Lung (tissue), 12 donors: ENCODE results near the gene MAMDC2. TPM values are rescaled to one million over a fixed set of nuclear protein-coding genes. Genes with fewer than 3 reads are reported as not detected.

Experiments
- ATAC-seq: fragments of 200-7000 bp; cut with Tn5 transposase; one replicate; pipeline ENCODE4 v1.9.1; 2020; ENCODE audit warnings: moderate number of reproducible peaks; ENCODE audit not compliant: insufficient read depth, low FRiP score
- DNase-seq, 3 donors: peaks; one replicate each; pipeline ENCODE4 v3.0.0-alpha.2; 2013 to 2017
- H3K27ac ChIP-seq, 2 donors: one replicate each; pipeline ENCODE4 v1.5.1; 2013; ENCODE audit warnings: mild to moderate bottlenecking in 2 of 2, moderate library complexity in 2 of 2, control low read depth in 1 of 2, inconsistent platforms in 1 of 2, low read depth in 1 of 2, low read length in 1 of 2
- H3K27me3 ChIP-seq, 3 donors: one replicate each; pipeline ENCODE4 v1.5.1; 2013; ENCODE audit warnings: low read length in 2 of 3; ENCODE audit not compliant: control insufficient read depth in 3 of 3, insufficient read depth in 3 of 3
- H3K36me3 ChIP-seq, 4 donors: one replicate each; pipeline ENCODE4 v1.5.1; 2013; ENCODE audit warnings: low read length in 4 of 4, mild to moderate bottlenecking in 1 of 4, moderate library complexity in 1 of 4; ENCODE audit not compliant: control insufficient read depth in 4 of 4, insufficient read depth in 4 of 4
- H3K4me1 ChIP-seq, 5 donors: one replicate each; pipeline ENCODE4 v1.5.1; 2013; ENCODE audit warnings: low read length in 5 of 5, mild to moderate bottlenecking in 2 of 5, moderate library complexity in 1 of 5; ENCODE audit not compliant: control insufficient read depth in 5 of 5, insufficient read depth in 5 of 5
- H3K4me3 ChIP-seq: one replicate; pipeline ENCODE4 v1.5.1; 2013; ENCODE audit warnings: mild to moderate bottlenecking, control low read depth, moderate library complexity
- H3K9ac ChIP-seq, 2 donors: one replicate each; pipeline ENCODE4 v1.5.1; 2013; ENCODE audit warnings: low read length in 2 of 2, control low read depth in 1 of 2; ENCODE audit not compliant: insufficient read depth in 1 of 2
- H3K9me3 ChIP-seq, 4 donors: one replicate each; pipeline ENCODE4 v1.5.1; 2013; ENCODE audit warnings: low read length in 3 of 4, mild to moderate bottlenecking in 1 of 4, moderate library complexity in 1 of 4; ENCODE audit not compliant: control insufficient read depth in 4 of 4, insufficient read depth in 3 of 4
- CTCF ChIP-seq: IDR thresholded peaks from 2 replicates; pipeline ENCODE4 v1.5.1; 2012; ENCODE audit warnings: mild to moderate bottlenecking; ENCODE audit errors: control extremely low read depth, extremely low read depth
- WGBS, 2 donors: extraction: QIAGEN DNeasy Blood & Tissue Kit; methylation state at CpG; one replicate each; pipeline ENCODE4 v1.1.7; 2013; 5-methylcytosine and 5-hydroxymethylcytosine counted together
- polyA plus RNA-seq, 2 donors: library from polyadenylated mRNA; stranded (reverse); fragments of 200-250 nt; gene quantifications; one replicate each; pipeline ENCODE4 v1.2.1, GENCODE V29; 2013
- total RNA-seq, 2 donors: library from RNA; depleted of rRNA in 1 of 2; stranded (reverse); fragments of >200 nt in 1 of 2; gene quantifications; one replicate each; pipeline ENCODE4 v1.2.1, GENCODE V29; 2014 to 2021
- donor health status: control.
- donor health status: control.
- donor health status: Bipolar disorder and iron deficiency.
- donor health status: healthy.
- donor health status: DM: yes; HTN: yes; CAD: no.

MAMDC2 gene
- total and polyA plus RNA-seq, 4 donors = 6.5 to 28.6 (median 10.0) TPM

- no peak for ATAC-seq
- WGBS, 2 donors = 86% methylated on average over 6 of the region's 6 CpGs
Observed at GRCh38 chr9:70133253-70134208, 89.9 kb downstream of the MAMDC2 start.

GRCh38 chr9:70134360-70134759 is 90.7 kb downstream of the MAMDC2 start:
- WGBS, 2 donors = 97 to 100% methylated on average over 1 of the region's 1 CpG
- H3K27ac ChIP-seq = no peak overlapping the region

More at GRCh38 chr9:70133253-70134208, 89.9 kb downstream of the MAMDC2 start:
- DNase-seq = no peak
- no peak for TF ChIP-seq CTCF
- Histone ChIP-seq H3K4me3 (no peak overlapping the region), H3K9me3 (peaks cover 0 to 2% (median 0%) of the 10 kb centered on the region in 4 donors), H3K9ac (no peak overlapping the region), H3K27me3 (no peaks in the 10 kb centered on the region), H3K27ac (no peak overlapping the region), H3K4me1 (peaks cover 0 to 8% (median 0%) of the 10 kb centered on the region in 5 donors), H3K36me3 (no peaks in the 10 kb centered on the region)

DNA sequence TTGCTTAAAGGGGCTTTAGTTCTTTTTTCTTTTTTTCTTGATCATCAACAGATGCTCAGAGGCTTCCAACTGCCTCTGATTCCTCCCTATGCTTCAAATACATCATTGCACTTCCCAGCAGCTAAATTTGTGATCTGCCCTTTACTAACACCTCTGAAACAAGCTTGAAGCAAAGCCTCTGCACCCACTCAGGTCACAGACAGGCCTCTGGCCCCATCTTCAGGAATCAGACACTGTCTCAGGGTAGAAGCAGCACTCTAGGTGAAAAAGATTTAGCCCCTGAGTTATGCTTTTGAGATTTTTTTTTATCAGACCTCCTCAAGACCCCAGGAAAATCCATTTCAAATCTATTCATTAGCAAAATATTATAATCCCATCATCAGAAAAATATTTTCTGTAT is 91.5 kb downstream of the MAMDC2 start:
- no peak for ATAC-seq
- Histone ChIP-seq H3K9ac (no peak overlapping the region), H3K36me3 (peaks cover 0 to 1% (median 0%) of the 10 kb centered on the region in 4 donors), H3K27me3 (no peaks in the 10 kb centered on the region), H3K4me3 (no peak overlapping the region), H3K4me1 (peaks cover 0 to 6% (median 0%) of the 10 kb centered on the region in 5 donors), H3K9me3 (peaks cover 0 to 2% (median 0%) of the 10 kb centered on the region in 4 donors), H3K27ac (no peak overlapping the region)
- DNase-seq = no peak
- TF ChIP-seq CTCF = no peak

More at GRCh38 chr9:70134360-70134759, 90.7 kb downstream of the MAMDC2 start:
- DNase-seq (no peak), ATAC-seq (no peak)
- no peaks in the 10 kb centered on the region for H3K27me3 ChIP-seq
- no peak overlapping the region for H3K4me3 ChIP-seq
- peaks cover 0 to 2% (median 0%) of the 10 kb centered on the region in 4 donors for H3K9me3 ChIP-seq
- H3K36me3 ChIP-seq = no peaks in the 10 kb centered on the region
- TF ChIP-seq CTCF = no peak
- H3K4me1 ChIP-seq = peaks cover 0 to 8% (median 0%) of the 10 kb centered on the region in 5 donors
- H3K9ac ChIP-seq = no peak overlapping the region
